Right ventricle myocardium superior (tissue), 1 donor: Measurements from ENCODE around the gene SYNDIG1. TPM values are rescaled to one million over a fixed set of nuclear protein-coding genes. Genes with fewer than 3 reads are reported as not detected.
A peak's percentile ranks its signal among the peaks of the same experiment; 100 is the strongest.

Experiments used
- ATAC-seq: fragments of 200-7000 bp; cut with Tn5 transposase; one replicate; pipeline ENCODE4 v1.9.1; 2020; ENCODE audit warnings: mild to moderate bottlenecking; ENCODE audit not compliant: poor library complexity
- DNase-seq: peaks from one replicate; pipeline ENCODE4 v3.0.0-alpha.2; 2020
- intact Hi-C: fragments of 100-400 bp; cut with DNase I; formaldehyde crosslinking; loops from one replicate; pipeline ENCODE4 v1.11.2; 2022
- total RNA-seq: library from RNA; stranded (reverse); fragmentation: NEBNext Ultra II Directional; extraction: Animal tissue kit (Norgen Biotek cat#: 25700); gene quantifications from one replicate; pipeline ENCODE4 v1.2.1, GENCODE V29; 2021
- donor health status: DM: no; HTN: yes; CAD: no; lungs with severe emphysema.

The SYNDIG1 gene
- total RNA-seq, 1 donor from 2014 or later = 11.5 TPM

- intact Hi-C loops = no loop called here
- DNase-seq = no peak
- no peak for ATAC-seq
Observed at GRCh38 chr20:24535941-24536730, 66.7 kb downstream of the SYNDIG1 start.

- ATAC-seq = no peak
- DNase-seq = no peak
- intact Hi-C loops = no loop called here
Observed at GRCh38 chr20:24537210-24537609, 67.8 kb downstream of the SYNDIG1 start.

GRCh38 chr20:24542721-24543120 lies 73.3 kb downstream of the SYNDIG1 start:
- intact Hi-C loops = no loop called here
- ATAC-seq (no peak), DNase-seq (no peak)

DNA sequence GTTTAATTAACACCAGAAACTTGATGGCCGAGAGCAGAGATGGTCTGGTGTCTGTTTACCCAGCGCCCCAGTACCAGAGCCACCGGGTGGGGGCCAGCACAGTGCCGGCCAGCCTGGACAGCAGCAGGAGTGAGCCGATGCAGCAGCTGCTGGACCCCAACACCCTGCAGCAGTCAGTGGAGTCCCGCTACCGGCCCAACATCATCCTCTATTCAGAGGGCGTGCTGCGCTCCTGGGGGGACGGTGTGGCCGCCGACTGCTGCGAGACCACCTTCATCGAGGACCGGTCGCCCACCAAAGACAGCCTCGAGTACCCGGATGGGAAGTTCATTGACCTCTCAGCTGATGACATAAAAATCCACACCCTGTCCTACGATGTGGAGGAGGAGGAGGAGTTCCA lies 73.7 kb downstream of the SYNDIG1 start:
- DNase-seq (no peak), ATAC-seq (no peak)
- intact Hi-C loops = no loop called here

DNA sequence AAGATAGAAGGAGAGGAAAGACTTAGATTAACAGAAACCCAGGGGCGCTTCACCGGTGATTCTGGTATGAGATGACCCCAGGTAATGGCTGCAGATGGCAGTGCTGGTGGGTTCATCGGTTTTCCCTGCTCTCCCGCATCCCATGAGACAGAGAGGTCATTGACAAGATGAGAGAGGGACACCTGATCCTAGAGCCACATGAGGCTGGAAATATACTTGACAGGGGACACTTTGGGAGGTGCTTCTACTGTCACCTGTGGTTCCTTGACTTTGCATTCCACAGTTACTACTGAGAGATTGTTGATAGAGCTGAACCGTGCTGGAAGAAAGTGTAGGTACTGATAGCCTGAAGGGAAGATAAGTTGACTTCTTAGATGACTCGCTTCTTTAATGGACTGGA lies 74.3 kb downstream of the SYNDIG1 start:
- DNase-seq = no peak
- ATAC-seq = no peak
- intact Hi-C loops = no loop called here

- intact Hi-C loops = no loop called here
- DNase-seq (no peak), ATAC-seq (no peak)
Observed at GRCh38 chr20:24544371-24544770, 74.9 kb downstream of the SYNDIG1 start.

GRCh38 chr20:24545168-24545567 lies 75.7 kb downstream of the SYNDIG1 start:
- intact Hi-C loops = no loop called here
- ATAC-seq (peak; percentile 62), DNase-seq (no peak)

DNA sequence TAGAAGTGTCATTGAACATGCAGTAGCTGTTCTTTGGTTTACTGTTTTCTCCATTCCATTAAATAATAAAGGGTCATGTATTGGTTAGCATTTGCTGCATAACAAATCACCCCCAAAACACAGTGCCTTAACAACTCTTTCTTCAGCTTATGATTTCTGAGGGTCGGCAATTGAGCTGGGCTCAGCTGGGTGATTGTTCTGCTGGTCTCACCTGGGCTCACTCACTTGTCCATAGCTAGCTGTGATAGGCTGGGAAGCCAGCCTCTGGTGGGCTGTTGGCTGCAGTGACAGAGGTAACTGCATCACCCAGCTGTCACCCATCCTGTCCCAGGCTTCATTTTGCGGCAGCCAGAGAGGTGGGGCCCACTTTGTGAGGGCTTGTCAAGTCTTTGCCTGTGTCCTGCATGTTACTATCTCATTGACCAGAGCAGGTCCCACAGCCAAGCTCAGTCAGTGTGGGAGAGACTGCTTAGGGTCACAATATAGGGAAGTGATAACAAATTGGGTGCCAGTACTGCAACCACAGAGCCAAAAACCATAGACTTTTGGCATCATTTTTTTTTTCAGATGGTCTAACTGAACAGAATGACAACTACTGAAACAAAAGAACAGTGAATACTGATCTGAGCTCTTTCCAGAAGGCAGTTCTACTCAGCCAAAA lies 76.9 kb downstream of the SYNDIG1 start:
- intact Hi-C loops = no loop called here
- DNase-seq (no peak), ATAC-seq (no peak)

- intact Hi-C loops = no loop called here
Observed at GRCh38 chr20:24547967-24548366, 78.5 kb downstream of the SYNDIG1 start.

GRCh38 chr20:24559114-24559732 lies 89.8 kb downstream of the SYNDIG1 start:
- intact Hi-C loops = no loop called here
- no peak for ATAC-seq
- no peak for DNase-seq

More at GRCh38 chr20:24547967-24548366, 78.5 kb downstream of the SYNDIG1 start:
- DNase-seq (no peak), ATAC-seq (no peak)

DNA sequence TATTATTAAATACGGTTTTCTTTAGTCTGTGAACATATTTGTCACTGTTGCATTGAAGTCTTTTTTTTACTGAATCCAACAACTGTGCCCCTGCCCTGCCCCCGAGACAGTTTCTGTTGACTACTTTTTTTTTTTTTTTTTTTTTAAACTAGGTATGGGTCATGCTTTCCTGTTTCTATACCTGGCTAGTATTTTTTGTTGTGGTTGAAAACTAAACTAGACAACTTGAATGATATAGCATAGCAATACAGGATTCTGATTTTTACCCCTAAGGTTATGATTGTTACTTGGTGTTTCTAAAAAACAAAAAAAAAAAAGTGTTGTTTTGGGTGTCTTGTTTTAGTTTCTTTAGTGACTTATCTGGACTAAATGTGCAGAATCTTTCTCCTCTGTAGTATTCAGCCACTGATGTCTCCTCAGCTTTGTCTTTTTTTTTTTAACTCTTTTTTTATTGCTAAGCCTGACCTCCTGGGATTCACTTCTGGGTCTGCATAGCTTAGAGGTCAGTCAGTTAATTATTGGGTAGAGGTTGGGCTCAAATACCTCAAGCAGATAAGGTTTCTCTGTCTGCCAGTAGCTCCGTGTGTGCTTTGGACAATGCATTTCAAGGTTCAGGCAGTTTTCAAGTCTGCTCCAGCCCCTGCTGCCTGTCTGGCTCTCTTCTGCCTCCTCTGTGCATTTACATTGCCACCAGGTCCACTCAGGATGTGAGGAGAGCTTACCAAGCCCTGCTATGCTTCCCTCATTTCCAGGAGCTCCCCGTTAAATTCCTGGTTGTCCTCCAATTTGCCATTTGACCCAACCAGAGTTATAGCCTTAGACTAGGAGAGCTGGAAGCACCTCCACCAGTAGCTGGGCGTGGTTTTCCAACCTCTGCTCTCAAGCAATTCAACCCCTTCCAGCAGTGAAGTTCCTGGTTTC lies 91.4 kb downstream of the SYNDIG1 start:
- DNase-seq (no peak), ATAC-seq (no peak)
- intact Hi-C loops = no loop called here

DNA sequence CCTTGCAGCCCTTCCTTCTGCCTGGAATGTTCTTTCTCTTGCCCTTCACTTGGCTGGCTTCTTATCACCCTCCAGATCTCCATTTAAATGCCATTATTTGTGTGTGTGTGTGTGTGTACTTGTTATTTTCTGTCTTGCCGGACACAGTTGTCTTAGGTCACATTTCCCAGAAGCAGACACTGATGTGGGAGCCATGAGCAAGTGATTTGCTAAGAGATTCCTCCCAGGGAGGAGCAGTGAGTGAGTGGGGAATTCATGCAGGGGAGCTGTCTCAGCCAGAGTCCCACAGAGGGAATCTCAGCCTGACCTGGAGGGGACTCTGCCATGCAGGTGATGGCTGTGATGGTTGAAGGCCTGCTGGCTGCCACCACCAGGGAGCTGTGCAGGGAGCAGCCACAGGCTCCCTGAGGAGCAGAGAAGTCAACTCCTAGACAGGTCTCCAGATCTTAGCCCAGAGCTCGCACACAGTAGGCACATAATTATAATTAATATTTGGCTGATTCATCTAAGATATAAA lies 96.5 kb downstream of the SYNDIG1 start:
- intact Hi-C loops = no loop called here
- ATAC-seq (no peak), DNase-seq (no peak)

DNA sequence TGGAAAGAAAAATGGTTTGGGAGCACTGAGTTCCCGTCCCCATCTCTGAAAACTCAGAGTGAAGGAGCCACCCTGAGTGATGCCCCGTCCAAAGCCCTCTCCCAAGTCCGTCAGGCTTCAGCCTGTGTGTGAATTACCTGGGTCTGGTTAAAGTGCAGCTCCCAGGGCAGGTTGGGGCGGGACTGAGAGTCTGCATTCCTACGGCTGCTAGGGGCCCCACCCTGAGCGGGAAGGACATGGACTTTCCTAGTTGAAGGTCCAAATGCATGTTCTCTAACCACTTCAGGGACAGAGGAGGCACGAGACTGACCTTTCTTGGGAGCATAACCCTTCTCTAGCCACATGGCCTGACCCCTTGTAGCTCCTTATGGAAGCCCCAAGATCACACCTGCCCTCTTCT lies 97.2 kb downstream of the SYNDIG1 start:
- intact Hi-C loops = no loop called here
- ATAC-seq = no peak

DNA sequence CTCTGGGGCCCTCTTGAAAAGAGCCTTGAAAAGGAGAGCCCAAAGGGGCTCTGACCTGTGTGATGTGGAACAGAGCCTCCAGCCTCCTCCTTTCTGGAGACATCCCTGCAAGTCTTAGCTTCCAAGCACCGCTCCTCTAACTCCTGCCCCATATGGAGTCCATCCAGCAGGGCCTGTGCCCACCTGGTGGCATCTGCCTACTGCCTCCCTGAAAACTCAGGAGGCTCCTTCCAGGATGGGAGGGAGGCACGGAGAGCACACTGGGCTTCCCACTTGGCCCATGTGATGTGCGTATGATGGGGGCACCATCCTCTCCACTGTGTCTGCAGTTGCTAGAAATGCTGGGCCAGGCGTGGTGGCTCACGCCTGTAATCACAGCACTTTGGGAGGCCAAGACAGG lies 98.1 kb downstream of the SYNDIG1 start:
- intact Hi-C loops = no loop called here
- DNase-seq = no peak
- ATAC-seq = no peak

More for the DNA sequence above, 97.2 kb downstream of the SYNDIG1 start:
- no peak for DNase-seq

DNA sequence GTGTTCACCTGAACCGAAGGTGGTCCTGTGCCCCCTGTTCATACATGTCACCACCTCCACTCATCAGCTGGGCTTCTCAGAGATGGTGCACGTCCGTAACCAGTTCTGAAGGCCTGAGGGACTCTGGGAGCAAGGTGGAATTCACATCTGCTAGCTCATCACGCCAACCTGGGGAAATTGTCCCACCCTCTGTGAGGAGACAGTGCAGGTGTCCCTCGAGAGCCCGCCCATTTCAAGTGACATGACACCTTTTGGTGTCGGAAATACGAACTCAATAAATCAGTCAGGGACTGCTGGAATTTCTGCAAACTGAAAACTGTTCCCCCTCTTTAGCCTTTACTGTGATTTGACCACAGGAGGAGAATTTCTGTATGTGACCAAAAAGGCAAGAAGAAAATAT lies 99.4 kb downstream of the SYNDIG1 start:
- DNase-seq (no peak), ATAC-seq (no peak)
- intact Hi-C loops = no loop called here

- no peak for DNase-seq
- no peak for ATAC-seq
- intact Hi-C loops = no loop called here
Observed at GRCh38 chr20:24571159-24571558, 101.7 kb downstream of the SYNDIG1 start.

- DNase-seq (no peak), ATAC-seq (no peak)
- intact Hi-C loops = no loop called here
Observed at GRCh38 chr20:24572140-24572539, 102.7 kb downstream of the SYNDIG1 start.

GRCh38 chr20:24572862-24573261 lies 103.4 kb downstream of the SYNDIG1 start:
- DNase-seq (no peak), ATAC-seq (no peak)
- intact Hi-C loops = no loop called here

DNA sequence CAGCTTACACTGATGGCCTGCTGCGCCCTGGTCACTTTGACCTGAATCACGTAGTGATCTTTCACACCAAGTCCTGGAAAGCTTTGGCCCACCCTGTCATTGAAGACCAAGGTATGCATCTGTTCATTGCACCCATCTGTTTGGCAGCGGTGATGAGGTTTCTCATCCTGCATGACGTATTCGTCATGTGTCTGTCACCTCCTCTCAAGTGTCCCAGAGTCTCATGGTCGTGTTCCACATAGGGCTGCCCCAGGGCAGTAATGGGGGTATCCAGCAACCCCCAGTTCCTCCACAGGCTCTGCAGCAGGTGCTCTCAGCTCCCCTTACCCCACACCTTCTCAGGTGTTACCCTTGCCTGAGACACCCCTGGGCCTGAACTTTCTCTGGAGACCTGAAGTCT lies 104.1 kb downstream of the SYNDIG1 start:
- intact Hi-C loops = no loop called here

More for the DNA sequence above, 104.1 kb downstream of the SYNDIG1 start:
- no peak for ATAC-seq
- no peak for DNase-seq
